ENCODE results near the gene HSCB.
"Not testable (repeated sequence)": the region's sequence is repeated elsewhere in the genome, so short reads cannot be mapped to it uniquely, and the experiment has no call there.

Gene HSCB

DNA sequence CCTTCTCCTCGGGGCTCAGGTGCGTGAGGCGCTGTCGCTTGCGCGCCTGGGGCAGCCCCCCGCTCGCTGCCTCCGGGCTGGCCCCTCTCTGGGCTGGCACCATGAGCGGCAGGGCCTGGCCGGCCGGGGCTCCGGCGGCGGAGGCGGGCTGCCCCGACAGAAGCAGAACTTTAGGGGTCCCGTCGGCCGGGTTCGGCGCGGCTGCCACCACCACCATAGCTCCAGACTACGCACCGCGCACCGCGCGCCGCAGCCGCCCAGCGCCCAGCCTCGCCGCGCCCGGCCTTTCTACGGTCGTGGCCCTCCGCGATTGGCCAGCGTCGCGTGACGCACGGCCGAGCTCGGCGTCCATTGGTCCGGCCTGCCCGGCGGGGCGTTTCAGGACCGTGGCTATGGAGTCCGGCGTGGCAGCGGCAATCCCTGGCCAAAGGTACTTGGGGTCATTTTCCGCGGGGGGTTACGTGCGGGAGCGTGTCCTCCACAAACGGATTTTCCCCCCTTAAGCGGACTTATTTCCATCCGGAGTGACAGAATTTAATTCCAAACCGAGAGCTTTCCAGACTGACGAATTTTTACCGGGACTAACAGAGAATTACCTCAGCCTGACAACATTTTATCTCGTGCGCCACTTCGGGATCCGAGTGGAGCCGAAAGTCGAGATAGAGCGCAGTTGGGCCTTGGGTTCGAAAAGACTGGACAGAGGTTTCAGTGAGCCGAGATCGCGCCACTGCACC, 58.6 kb downstream of the HSCB start, which contains the start of gene XBP1:
Gene XBP1 (minus strand): TSS at position 262 of the 734 bp plus-strand sequence.
- peak within 1 kb of the TSS; percentile 43 for H3K27ac ChIP-seq
- H3K4me3 ChIP-seq: peak within 1 kb of the TSS; percentile 78
- no peak for DNase-seq (ENCODE audit: low read depth, low spot score)
- peaks cover 25% of the 10 kb centered on the region for H3K36me3 ChIP-seq (ENCODE audit: insufficient read depth, low read length)
- peak within 1 kb of the TSS; percentile 87 for H3K9ac ChIP-seq (ENCODE audit: insufficient read length)
- no peaks in the 10 kb centered on the region for H3K9me3 ChIP-seq (ENCODE audit: low read depth, low read length)
- TF ChIP-seq FOXP2 (optimal IDR thresholded peaks at IDR 0.05; ENCODE audit: control extremely low read depth, extremely low read length, insufficient read depth): no peak
- peak; percentile 71 for TF ChIP-seq POLR2AphosphoS5 (IDR thresholded peaks at IDR 0.05; ENCODE audit: borderline replicate concordance, low read depth, low read length)

- no peak for DNase-seq (ENCODE audit: low read depth, low spot score)
- TF ChIP-seq EZH2 (IDR thresholded peaks at IDR 0.05): no peak
- TF ChIP-seq POLR2AphosphoS5 (IDR thresholded peaks at IDR 0.05; ENCODE audit: borderline replicate concordance, low read depth, low read length): no peak
- no peak for TF ChIP-seq FOXP2 (optimal IDR thresholded peaks at IDR 0.05; ENCODE audit: control extremely low read depth, extremely low read length, insufficient read depth)
- Histone ChIP-seq H3K4me3 (no peak overlapping the region), H3K36me3 (ENCODE audit: insufficient read depth, low read length) (peaks cover 9% of the 10 kb centered on the region), H3K27ac (no peak overlapping the region), H3K9ac (ENCODE audit: insufficient read length) (no peak overlapping the region), H3K9me3 (ENCODE audit: low read depth, low read length) (no peaks in the 10 kb centered on the region)
These were observed 60.2 kb downstream of the HSCB start for GRCh38 chr22:28801845-28802594.

DNA sequence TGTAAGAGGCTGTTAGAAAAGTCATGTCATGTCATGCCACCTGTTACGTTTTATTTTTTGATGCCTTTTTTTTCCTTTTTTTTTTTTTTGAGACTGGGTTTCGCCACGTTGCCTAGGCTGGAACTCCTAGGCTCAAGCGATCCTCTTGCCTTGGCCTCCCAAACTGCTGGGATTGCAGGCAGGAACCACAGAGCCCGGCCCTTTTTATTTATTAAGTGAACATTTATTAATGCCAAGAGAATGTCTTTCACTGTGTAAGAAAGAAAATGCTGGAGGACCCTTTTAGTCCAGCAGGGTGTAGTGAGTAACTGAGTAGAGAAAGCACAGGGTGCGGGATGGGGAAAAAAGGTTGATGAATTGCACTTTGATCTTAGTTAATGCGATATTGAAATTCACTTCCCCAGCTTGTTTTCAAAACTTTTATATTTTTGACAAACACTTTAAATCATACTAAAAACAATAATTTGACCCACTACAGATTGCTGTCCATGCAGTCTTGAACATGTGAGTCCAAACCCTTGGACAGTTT, 60.8 kb downstream of the HSCB start:
- no peak for DNase-seq (ENCODE audit: low read depth, low spot score)
- peaks cover 4% of the 10 kb centered on the region; the same call in 1 of the 2 replicates for H3K36me3 ChIP-seq (ENCODE audit: insufficient read depth, low read length)
- no peaks in the 10 kb centered on the region for H3K9me3 ChIP-seq (ENCODE audit: low read depth, low read length)
- H3K4me3 ChIP-seq: no peak overlapping the region
- TF ChIP-seq FOXP2 (optimal IDR thresholded peaks at IDR 0.05; ENCODE audit: control extremely low read depth, extremely low read length, insufficient read depth) (no peak), EZH2 (IDR thresholded peaks at IDR 0.05) (no peak), POLR2AphosphoS5 (IDR thresholded peaks at IDR 0.05; ENCODE audit: borderline replicate concordance, low read depth, low read length) (no peak)
- no peak overlapping the region for H3K27ac ChIP-seq
- no peak overlapping the region for H3K9ac ChIP-seq (ENCODE audit: insufficient read length)

GRCh38 chr22:28805426-28805825, 63.6 kb downstream of the HSCB start:
- H3K27ac ChIP-seq; H3K36me3 ChIP-seq (ENCODE audit: insufficient read depth, low read length); H3K4me3 ChIP-seq; DNase-seq (ENCODE audit: low read depth, low spot score); H3K9ac ChIP-seq (ENCODE audit: insufficient read length); H3K9me3 ChIP-seq (ENCODE audit: low read depth, low read length): not testable (repeated sequence)
